HG03064 (cell line): Measurements from ENCODE around the gene GOLGA2.

Experiments
- ATAC-seq: cut with Tn5 transposase; IDR thresholded peaks from one replicate; pipeline ENCODE4 v1.9.1; 2021; ENCODE audit warnings: low read depth; ENCODE audit not compliant: unreplicated experiment

The GOLGA2 gene, protein sequence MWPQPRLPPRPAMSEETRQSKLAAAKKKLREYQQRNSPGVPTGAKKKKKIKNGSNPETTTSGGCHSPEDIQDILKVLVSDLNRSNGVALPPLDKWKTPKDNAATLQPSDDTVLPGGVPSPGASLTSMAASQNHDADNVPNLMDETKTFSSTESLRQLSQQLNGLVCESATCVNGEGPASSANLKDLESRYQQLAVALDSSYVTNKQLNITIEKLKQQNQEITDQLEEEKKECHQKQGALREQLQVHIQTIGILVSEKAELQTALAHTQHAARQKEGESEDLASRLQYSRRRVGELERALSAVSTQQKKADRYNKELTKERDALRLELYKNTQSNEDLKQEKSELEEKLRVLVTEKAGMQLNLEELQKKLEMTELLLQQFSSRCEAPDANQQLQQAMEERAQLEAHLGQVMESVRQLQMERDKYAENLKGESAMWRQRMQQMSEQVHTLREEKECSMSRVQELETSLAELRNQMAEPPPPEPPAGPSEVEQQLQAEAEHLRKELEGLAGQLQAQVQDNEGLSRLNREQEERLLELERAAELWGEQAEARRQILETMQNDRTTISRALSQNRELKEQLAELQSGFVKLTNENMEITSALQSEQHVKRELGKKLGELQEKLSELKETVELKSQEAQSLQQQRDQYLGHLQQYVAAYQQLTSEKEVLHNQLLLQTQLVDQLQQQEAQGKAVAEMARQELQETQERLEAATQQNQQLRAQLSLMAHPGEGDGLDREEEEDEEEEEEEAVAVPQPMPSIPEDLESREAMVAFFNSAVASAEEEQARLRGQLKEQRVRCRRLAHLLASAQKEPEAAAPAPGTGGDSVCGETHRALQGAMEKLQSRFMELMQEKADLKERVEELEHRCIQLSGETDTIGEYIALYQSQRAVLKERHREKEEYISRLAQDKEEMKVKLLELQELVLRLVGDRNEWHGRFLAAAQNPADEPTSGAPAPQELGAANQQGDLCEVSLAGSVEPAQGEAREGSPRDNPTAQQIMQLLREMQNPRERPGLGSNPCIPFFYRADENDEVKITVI

DNA sequence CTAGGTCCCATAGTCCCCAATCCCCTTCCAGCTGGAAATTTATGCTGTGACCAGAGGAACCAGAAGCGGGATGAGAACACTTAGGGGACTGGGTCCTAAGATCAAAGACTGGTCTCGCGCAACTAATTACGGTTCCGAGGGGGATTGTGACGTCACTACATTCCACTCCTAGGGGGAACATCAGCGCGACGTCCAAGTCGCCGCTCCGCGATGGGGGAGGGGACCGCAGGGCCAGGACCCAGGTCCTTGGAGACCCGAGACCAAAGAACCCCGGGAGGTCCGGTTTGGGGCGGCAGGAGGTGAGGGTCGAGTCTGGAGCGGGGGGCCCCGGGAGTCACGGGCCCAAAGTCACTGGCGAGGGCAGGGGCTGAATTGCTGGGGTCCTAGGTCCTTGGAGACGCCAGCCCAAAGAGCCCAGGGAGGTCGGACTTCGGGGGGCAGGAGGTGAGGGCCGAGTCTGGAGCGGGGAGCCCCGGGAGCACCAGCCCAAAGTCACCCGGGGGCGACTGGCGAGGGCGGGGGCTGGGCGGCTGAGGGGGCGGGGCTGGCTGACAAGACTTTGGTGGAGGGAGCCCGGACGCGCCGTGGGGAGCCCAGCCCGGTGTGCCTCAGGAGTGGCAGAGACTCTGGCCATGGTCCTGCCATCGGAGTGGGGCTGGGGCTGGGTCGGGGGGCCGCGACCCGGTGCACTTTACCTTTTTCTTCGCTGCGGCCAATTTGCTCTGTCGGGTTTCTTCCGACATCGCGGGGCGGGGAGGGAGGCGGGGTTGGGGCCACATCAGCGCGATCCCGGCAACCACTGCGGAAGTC, at the start of gene GOLGA2:
Gene GOLGA2, minus strand, starts transcription at position 810 of the 810 bp plus-strand sequence. Its CDS starts 31 bp downstream, at position 779.
- peak; percentile 44 for ATAC-seq

DNA sequence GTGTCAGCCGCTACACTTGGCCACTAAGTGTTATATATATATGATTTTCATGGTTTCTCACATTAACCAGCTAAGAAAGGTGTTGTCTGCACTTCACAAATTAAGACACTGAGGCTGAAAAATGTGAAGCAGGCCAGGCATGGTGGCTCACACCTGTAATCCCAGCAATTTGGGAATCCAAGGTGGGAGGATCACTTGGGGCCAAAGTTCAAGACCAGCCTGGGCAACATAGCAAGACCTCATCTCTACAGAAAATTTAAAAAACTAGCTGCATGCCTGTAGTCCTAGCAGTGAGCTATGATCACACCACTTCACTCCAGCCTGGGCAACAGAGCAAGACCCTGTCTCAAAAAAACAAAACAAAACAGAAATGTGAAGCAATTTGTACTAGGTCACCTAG, 48.6 kb upstream of the GOLGA2 start:
- no peak for ATAC-seq

DNA sequence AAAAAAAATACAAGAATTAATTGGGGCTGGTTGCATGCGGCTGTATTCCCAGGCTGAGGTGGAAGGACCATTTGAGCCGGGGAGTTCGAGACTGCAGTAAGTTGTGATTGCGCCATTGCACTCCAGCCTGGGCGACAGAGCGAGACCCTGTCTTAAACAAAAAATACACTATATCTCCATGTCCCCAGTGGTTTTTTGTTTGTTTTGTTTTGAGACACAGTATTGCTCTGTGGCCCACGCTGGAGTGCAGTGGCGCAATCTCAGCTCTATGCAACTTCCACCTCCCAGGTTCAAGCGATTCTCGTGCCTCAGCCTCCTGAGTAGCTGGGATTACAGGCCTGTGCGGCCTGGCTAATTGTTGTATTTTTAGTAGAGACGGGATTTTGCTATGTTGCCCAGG, 48.0 kb upstream of the GOLGA2 start:
- ATAC-seq: no peak

DNA sequence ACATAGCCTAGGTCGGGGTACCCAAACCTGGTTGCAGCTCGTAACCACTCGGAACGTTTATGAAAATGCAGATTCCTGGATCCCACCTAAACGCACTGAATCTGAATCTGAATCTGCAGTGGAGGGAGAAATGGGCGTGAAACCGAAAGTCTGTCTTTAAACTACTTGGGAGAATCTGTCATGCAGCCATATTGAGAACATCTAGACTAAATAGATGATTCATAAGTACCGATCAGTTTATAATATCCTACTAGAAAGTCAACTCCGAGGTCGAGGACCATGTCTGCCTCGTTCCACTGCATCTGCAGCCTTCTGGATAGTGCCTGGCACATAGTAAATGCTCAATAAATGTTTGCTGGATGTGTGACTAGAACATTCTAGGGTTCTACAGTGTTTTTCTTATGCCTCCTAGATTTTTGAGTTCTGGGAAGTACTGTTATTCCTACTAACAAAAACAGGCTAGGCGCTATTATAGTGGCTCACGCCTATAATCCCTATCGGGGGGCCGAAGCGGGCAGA, 47.5 kb upstream of the GOLGA2 start:
- peak; percentile 6 for ATAC-seq

DNA sequence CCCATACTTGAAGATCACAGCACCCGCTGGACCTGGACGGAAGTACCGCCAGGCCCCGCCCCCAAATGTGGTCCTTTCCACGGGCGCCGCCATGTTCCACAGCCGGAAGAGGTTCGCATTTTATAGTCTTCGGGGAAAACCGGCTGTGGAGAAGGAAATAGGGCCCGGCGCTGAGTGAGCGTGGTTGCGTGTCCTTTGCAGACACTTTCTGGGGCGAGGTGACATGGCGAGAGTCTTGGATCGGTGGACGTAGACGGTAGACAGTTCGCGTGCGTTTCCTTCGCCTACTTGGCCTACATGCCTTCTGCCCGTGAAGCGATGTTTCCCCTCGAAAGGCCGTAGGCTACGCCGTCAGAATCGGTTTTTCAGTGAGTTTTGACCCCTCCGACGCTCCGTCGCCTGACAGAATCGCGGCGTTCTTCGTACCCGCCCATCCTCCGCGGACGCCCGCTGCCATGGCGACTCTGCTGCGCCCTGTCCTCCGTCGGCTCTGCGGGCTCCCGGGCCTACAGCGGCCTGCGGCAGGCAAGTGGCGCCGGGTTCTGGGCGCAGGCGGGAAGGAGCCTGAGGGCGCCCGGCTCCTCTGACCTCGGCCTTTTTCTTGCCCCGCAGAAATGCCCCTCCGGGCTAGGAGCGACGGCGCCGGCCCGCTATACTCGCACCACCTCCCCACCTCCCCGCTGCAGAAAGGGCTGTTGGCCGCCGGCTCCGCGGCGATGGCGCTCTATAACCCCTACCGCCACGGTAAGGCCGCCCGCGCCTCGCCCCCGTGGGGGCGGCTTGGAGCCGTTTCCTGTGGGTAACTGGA, 46.8 kb upstream of the GOLGA2 start, which contains the start of the genes COQ4 and TRUB2:
Gene COQ4, plus strand, starts transcription at position 436 of the 808 bp plus-strand sequence. Its CDS starts 20 bp downstream, at position 456.
Gene TRUB2, minus strand, starts transcription at position 44 of the 808 bp plus-strand sequence. Its CDS starts 39 bp downstream, at position 5.
- peak; percentile 68 for ATAC-seq

DNA sequence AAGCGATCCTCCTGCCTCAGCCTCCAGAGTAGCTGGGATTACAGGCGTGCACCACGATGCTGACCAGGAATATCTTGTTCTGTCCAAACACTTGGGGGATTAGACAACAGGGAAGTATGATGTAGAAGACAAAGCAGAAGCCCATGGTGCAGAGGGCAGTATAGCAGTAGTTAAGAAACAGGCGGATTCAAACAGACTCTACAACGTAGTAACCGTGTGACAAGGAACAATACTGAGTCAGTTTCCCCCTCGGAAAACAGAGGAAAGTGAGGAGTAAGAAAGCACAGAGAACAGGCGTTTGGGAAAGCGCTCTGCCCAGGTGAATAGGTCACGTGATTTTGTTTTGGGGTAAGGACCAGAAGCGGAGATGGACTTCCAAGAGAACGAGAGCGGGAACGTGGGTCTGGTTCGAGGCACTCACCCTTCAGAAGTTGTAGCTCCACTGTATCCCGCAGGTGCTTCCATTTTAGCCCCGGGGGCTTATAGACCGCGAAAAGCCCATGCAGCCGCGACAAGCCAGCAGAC, 46.1 kb upstream of the GOLGA2 start:
- ATAC-seq: no peak

DNA sequence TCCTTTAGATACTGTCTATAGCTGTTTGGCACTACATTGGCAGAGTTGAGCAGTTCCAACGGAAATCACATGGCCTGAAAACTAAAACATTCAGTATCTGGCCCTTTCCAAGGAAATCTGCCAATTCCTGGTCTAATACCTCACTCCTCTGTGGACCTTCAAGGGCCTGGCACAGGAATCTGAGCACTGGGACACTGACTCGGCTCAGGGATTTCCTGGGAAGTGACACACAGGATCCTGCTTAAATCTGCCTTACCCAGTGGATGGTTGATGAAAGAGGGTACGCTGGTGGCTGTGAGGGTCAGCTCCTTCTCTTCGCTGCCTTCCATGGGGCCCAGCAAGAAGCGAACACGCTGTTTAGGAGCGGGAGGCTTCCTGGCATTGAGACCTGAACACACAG, 45.5 kb upstream of the GOLGA2 start:
- no peak for ATAC-seq

DNA sequence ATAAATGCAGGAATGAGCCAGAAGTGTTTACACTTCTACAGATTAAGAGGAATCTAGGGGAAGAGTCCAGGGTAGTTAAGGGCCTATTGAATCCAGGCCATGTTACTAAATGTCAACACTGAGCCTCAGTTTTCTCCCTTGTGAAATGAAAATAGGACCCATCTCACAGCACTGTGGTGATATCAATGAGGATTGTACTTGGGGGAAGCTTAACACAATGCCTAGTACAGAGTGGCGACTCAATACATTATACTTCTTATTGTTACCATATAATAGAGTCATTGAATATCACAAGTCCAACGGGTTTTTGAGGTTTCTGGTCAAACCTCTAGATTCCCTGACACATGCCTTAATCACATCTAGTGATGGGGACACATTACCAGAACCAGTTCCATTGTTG, 41.8 kb upstream of the GOLGA2 start:
- no peak for ATAC-seq

DNA sequence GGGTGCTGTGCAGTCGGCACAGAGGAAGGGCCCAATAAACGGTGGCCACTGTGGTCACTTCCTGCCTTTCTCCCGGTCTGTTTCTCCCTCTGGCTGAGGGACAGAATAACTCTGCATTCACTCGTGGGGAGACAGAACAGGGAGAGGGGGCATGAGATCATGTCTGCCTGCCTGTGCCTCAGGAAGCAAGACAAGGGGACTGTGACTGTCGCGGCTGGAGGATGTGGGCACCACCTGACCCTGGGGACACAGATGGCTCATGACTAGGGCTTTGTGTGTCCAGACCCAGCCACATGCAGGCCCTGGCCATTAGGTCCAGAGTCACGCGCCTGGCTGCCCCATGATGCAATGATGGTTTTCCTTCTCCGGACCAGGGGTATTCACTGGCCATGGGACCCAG, 40.6 kb upstream of the GOLGA2 start:
- no peak for ATAC-seq

DNA sequence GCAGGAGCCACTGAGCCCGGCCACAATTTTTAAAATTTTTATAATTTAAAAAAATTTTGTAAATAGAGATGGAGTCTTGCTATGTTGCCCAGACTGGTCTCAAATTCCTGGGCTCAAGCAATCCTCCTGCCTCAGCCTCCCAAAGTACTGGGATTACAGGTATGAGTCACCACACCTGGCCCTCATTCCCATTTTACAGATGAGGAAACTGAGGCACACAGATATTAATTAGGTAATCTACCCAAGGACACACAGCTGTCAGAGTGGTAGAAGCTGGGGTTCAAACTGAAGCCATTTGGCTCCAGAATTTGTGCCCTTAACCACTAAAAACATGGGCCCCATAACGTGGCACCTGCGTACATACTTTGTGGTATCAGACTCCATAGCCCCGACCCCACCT, 38.9 kb upstream of the GOLGA2 start:
- ATAC-seq: no peak

DNA sequence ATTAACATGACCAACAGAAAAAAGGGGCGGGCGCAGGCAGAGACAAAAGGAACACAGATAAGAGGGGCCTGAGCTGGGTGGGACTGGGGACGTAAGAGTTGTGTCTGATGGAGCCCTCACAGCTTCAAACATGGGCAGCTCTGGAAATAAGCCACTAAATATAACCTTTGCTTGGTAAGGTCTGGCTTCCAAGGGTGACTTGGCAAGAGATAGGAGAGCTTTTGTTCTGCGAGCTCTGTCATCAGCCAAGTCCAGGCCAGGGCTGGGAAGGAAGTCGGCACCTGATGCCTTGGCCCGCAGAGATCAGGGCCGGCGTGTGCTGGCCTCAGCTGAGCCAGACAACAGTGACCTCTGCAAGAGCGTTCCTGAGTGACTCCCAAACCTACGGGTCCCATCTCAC, 34.7 kb upstream of the GOLGA2 start:
- no peak for ATAC-seq

DNA sequence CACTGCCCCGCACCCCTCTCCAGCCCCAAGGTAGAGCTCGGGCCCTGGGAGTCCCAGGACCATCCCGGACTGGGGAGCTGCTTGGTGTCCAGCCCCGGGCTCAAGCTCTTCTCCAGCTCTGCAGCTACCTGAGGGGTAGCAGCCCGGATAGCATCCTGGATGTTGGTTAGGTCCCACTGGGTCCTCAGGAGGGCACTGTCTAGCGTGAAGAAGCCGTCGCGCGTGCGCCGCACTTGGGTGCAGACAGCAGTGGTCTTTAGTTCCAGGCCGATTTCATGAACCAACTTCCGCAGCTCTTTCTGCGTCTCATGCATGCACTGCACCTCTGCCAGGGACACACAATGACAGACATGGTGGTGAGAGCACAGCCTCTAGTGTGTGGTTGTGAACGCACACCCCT, 33.7 kb upstream of the GOLGA2 start:
- ATAC-seq: no peak

DNA sequence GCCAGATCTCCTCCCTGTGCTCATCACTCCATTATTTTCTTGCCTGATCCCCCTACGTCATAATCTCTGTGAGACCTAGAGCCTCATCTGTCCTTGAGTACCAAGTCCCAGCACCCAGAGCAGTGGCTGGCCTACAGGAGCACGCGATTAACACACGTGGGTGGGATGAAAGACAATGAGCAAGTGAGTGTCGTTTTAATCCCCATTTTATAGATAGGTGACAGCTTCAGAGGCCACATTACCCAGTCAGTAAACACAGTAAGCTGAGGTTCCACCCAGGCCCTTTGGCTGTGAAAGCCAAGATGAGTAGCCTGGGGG, 29.1 kb upstream of the GOLGA2 start:
- ATAC-seq: no peak

DNA sequence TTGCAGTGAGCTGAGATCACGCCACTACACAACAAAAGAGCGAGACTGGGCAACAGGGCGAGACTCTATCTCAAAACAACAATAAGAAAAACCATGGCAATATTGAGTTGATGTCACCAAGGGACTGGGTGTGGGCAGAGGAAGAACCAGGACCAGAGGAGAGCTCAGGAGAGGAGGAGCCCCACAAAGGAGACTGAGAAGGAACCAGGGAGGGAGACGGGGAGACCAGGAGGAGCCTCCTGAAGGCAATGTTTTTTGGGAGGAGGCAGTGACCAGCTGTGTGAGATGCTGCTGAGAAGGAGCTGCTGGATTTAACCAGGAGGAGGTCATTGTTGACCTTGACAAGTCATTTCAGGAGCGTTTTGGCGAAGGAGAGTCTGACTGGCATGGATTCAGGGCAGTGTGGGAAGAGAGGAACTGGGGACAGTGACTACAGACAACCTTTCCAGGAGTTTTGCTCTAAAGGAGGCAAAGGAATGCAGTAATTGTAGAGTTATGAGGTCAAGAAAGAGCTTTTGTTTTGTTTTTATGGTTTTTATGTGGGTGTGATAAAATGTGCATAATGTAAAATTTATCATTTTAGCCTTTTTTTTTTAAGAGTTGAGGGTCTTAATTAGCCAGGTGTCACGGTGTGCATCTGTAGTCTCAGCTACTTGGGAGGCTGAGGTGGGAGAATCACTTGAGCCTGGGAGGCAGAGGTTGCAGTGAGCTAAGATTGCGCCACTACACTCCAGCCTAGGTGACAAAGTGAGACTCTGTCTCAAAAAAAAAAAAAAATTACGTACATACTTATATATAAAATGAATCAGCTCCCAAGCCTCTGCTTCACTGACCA, 28.5 kb upstream of the GOLGA2 start:
- no peak for ATAC-seq

DNA sequence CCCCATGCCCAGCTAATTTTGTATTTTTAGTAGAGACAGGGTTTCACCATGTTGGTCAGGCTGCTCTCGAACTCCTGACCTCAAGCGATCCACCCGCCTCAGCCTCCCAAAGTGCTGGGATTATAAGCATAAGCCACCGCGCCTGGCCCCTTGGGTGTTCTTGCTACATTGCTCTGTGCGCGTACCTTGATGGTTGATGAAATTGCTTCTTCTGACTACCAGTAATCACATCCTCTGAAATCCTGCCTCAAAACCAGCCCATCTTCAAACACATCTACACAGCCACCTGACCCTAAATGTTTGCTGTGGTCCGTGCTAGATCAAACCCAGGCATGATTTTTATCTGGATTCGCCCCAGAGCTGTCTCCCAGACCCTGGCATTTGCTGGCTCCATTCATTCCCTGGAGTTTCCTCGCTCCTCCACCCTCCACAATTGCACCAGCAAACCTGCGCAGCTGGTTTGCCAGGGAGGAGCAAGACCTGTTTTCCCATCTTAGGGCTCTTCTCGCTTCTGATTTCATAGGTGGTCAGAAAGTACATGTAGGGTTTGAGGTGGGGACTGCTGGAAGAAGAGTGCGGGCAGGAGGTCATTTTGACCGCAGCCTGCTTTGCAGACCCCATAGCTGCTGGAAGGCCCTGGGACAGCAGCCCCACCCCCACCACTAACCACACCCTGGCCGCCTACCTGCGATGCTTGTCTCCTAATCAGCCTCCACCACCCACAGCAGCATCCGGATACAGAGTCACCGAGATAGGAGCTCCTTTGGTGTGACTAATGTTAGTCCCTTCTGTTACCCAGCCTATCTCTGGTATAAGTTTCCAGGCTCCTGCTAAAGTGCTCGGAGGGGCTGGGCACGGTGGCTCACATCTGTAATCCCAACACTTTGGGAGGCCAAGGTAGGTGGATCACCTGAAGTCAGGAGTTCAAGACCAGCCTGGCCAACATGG, 23.0 kb upstream of the GOLGA2 start:
- ATAC-seq: no peak

DNA sequence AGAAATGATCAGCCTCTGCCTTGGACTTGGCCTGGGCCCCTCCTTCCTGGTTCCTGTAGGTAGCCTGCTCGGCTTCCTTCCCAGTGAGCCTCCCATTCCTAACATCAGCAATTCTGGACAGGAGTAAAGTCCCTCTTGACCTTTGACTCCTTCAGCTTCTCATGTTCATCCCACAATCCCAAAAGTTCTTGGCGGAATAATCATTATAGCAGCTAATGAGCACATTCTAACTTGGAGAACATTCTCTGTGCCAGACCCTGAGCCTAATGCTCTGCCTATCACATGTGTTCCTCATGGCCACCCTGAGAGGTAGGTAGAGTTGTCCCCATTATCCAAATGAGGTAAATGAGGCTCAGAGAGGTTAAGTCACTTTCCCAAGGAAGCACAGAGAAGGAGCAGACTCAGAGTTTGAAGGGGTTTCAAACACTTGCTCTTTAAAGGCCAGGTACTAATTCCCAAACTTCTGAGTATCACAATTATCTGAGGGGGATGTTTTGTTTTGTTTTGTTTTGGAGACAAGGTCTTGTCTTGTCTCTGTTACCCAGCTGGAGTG, 21.5 kb upstream of the GOLGA2 start:
- ATAC-seq: no peak
